Spinal cord (tissue), 10 donors: Measurements from ENCODE around the gene ZNF280D. TPM values are rescaled to one million over a fixed set of nuclear protein-coding genes. Genes with fewer than 3 reads are reported as not detected.

ENCODE experiments used
- DNase-seq, 6 donors: peaks; one replicate each; pipeline versions ENCODE4 v3.0.0 to v3.0.0-alpha.2; 2013 to 2015; ENCODE audit warnings: low spot score in 6 of 6, low read depth in 4 of 6
- H3K27ac ChIP-seq: one replicate; pipeline ENCODE4 v1.5.1; 2013; ENCODE audit warnings: low read depth, low read length, control low read depth
- H3K27me3 ChIP-seq: one replicate; pipeline ENCODE4 v1.6.1; 2013; ENCODE audit warnings: low read length; ENCODE audit not compliant: control insufficient read depth, insufficient read depth
- H3K36me3 ChIP-seq: one replicate; pipeline ENCODE4 v1.6.1; 2013; ENCODE audit warnings: low read length; ENCODE audit not compliant: control insufficient read depth, insufficient read depth
- H3K4me1 ChIP-seq: one replicate; pipeline ENCODE4 v1.6.1; 2013; ENCODE audit warnings: low read length; ENCODE audit not compliant: control insufficient read depth, insufficient read depth
- H3K4me3 ChIP-seq: one replicate; pipeline ENCODE4 v1.5.1; 2013; ENCODE audit warnings: low read depth, low read length, control low read depth
- H3K9me3 ChIP-seq: one replicate; pipeline ENCODE4 v1.6.1; 2013; ENCODE audit warnings: low read length; ENCODE audit not compliant: control insufficient read depth, insufficient read depth
- WGBS: methylation state at CpG from one replicate; pipeline ENCODE4 v1.1.5; 2013; ENCODE audit warnings: missing lambda C conversion rate; ENCODE audit not compliant: insufficient coverage; 5-methylcytosine and 5-hydroxymethylcytosine counted together
- polyA plus RNA-seq, 2 donors: library from polyadenylated mRNA; unstranded; fragments of 120-200 nt; gene quantifications; one replicate each; pipeline ENCODE4 v1.2.1, GENCODE V29; 2013; ENCODE audit not compliant: insufficient read length in 2 of 2
- total RNA-seq, 2 donors: library from RNA; depleted of rRNA in 1 of 2; stranded (reverse); fragments of 120-200 nt in 1 of 2; fragments of >200 nt in 1 of 2; gene quantifications; one replicate each; pipeline versions ENCODE4 v1.2.3 to v1.2.4, GENCODE V29; 2013 to 2014
- donor health status: healthy.

ZNF280D gene
- total and polyA plus RNA-seq, 4 donors = 40.2 to 98.6 (median 47.7) TPM

GRCh38 chr15:56619887-56620286 is 113.4 kb downstream of the ZNF280D start:
- no peaks in the 10 kb centered on the region for H3K27me3 ChIP-seq
- no peak overlapping the region for H3K4me3 ChIP-seq
- no peak overlapping the region for H3K27ac ChIP-seq
- WGBS = 40% methylated on average over 1 of the region's 2 CpGs
- H3K36me3 ChIP-seq = peaks cover 3% of the 10 kb centered on the region
- H3K9me3 ChIP-seq = peaks cover 3% of the 10 kb centered on the region
- no peaks in the 10 kb centered on the region for H3K4me1 ChIP-seq
- no peak for DNase-seq

GRCh38 chr15:56617628-56618027 is 115.7 kb downstream of the ZNF280D start:
- Histone ChIP-seq H3K27me3 (no peaks in the 10 kb centered on the region), H3K9me3 (peaks cover 3% of the 10 kb centered on the region), H3K36me3 (no peaks in the 10 kb centered on the region), H3K4me1 (no peaks in the 10 kb centered on the region), H3K4me3 (no peak overlapping the region), H3K27ac (no peak overlapping the region)
- WGBS = no CpG with 5 or more reads among the region's 2 CpGs
- DNase-seq = no peak

GRCh38 chr15:56616551-56616950 is 116.8 kb downstream of the ZNF280D start:
- H3K4me3 ChIP-seq = no peak overlapping the region
- no peaks in the 10 kb centered on the region for H3K4me1 ChIP-seq
- H3K27me3 ChIP-seq = no peaks in the 10 kb centered on the region
- H3K9me3 ChIP-seq = peaks cover 3% of the 10 kb centered on the region
- DNase-seq = no peak
- no CpG with 5 or more reads among the region's 3 CpGs for WGBS
- H3K27ac ChIP-seq = no peak overlapping the region
- H3K36me3 ChIP-seq = no peaks in the 10 kb centered on the region

GRCh38 chr15:56613811-56614210 is 119.5 kb downstream of the ZNF280D start:
- H3K36me3 ChIP-seq = no peaks in the 10 kb centered on the region
- peak in 2 of 6 donors; percentile 2 to 69 for DNase-seq
- no peaks in the 10 kb centered on the region for H3K4me1 ChIP-seq
- 55% methylated on average over 4 of the region's 4 CpGs for WGBS
- H3K27ac ChIP-seq = no peak overlapping the region
- H3K9me3 ChIP-seq = peaks cover 3% of the 10 kb centered on the region
- H3K4me3 ChIP-seq = no peak overlapping the region
- H3K27me3 ChIP-seq = no peaks in the 10 kb centered on the region

- no CpG with 5 or more reads among the region's 1 CpG for WGBS
- peak in 1 of 6 donors; percentile 2 for DNase-seq
- Histone ChIP-seq H3K27ac (no peak overlapping the region), H3K4me1 (no peaks in the 10 kb centered on the region), H3K4me3 (no peak overlapping the region), H3K27me3 (no peaks in the 10 kb centered on the region), H3K9me3 (peaks cover 2% of the 10 kb centered on the region), H3K36me3 (no peaks in the 10 kb centered on the region)
Measured at GRCh38 chr15:56608993-56609392, 124.3 kb downstream of the ZNF280D start.

GRCh38 chr15:56608140-56608778 is 125.0 kb downstream of the ZNF280D start:
- Histone ChIP-seq H3K27ac (no peak overlapping the region), H3K9me3 (peaks cover 2% of the 10 kb centered on the region), H3K4me1 (no peaks in the 10 kb centered on the region), H3K36me3 (no peaks in the 10 kb centered on the region), H3K27me3 (no peaks in the 10 kb centered on the region), H3K4me3 (no peak overlapping the region)
- WGBS = no CpG with 5 or more reads among the region's 1 CpG
- DNase-seq = no peak

GRCh38 chr15:56602253-56602652 is 131.1 kb downstream of the ZNF280D start:
- DNase-seq = no peak
- Histone ChIP-seq H3K4me3 (no peak overlapping the region), H3K36me3 (no peaks in the 10 kb centered on the region), H3K9me3 (peaks cover 7% of the 10 kb centered on the region), H3K27ac (no peak overlapping the region), H3K4me1 (no peaks in the 10 kb centered on the region), H3K27me3 (no peaks in the 10 kb centered on the region)
- 100% methylated on average over 1 of the region's 2 CpGs for WGBS

GRCh38 chr15:56600380-56600779 is 132.9 kb downstream of the ZNF280D start:
- Histone ChIP-seq H3K9me3 (peaks cover 7% of the 10 kb centered on the region), H3K36me3 (no peaks in the 10 kb centered on the region), H3K4me3 (no peak overlapping the region), H3K27ac (no peak overlapping the region), H3K27me3 (no peaks in the 10 kb centered on the region), H3K4me1 (no peaks in the 10 kb centered on the region)
- no CpG with 5 or more reads among the region's 1 CpG for WGBS
- DNase-seq = no peak

- WGBS = no CpG with 5 or more reads among the region's 5 CpGs
- H3K4me1 ChIP-seq = no peaks in the 10 kb centered on the region
- no peak overlapping the region for H3K4me3 ChIP-seq
- H3K36me3 ChIP-seq = no peaks in the 10 kb centered on the region
- DNase-seq = no peak
- no peaks in the 10 kb centered on the region for H3K27me3 ChIP-seq
- peaks cover 5% of the 10 kb centered on the region for H3K9me3 ChIP-seq
- no peak overlapping the region for H3K27ac ChIP-seq
Measured at GRCh38 chr15:56598991-56599390, 134.3 kb downstream of the ZNF280D start.

- H3K4me1 ChIP-seq = no peaks in the 10 kb centered on the region
- no peaks in the 10 kb centered on the region for H3K36me3 ChIP-seq
- H3K27ac ChIP-seq = no peak overlapping the region
- peaks cover 2% of the 10 kb centered on the region for H3K9me3 ChIP-seq
- no peak for DNase-seq
- H3K4me3 ChIP-seq = no peak overlapping the region
- H3K27me3 ChIP-seq = no peaks in the 10 kb centered on the region
- WGBS = no CpG with 5 or more reads among the region's 2 CpGs
Measured at GRCh38 chr15:56587686-56588085, 145.6 kb downstream of the ZNF280D start.
